HEK293 (cell line): ENCODE measurements around the gene MDGA2.

Experiments
- KLF10 ChIP-seq: fragments of 450-650 bp; IDR thresholded peaks from 2 replicates; pipeline ENCODE4 v1.5.1; 2018; ENCODE audit warnings: missing biosample characterization, mild to moderate bottlenecking, missing genetic modification characterization
- TCF7L2 ChIP-seq: IDR thresholded peaks from 2 replicates; pipeline ENCODE4 v1.6.1; 2011; ENCODE audit warnings: low read depth, mild to moderate bottlenecking, inconsistent platforms, low read length, moderate library complexity, borderline replicate concordance
- ZNF174 ChIP-seq: fragments of 450-650 bp; formaldehyde crosslinking; IDR thresholded peaks from 2 replicates; pipeline ENCODE4 v1.5.0; 2017; ENCODE audit warnings: missing biosample characterization, mild to moderate bottlenecking, missing genetic modification characterization
- TF ChIP-seq, protein P1 (sequence below): fragments of 450-650 bp; formaldehyde crosslinking; IDR thresholded peaks from 2 replicates; pipeline ENCODE4 v1.5.1; 2016; ENCODE audit warnings: missing biosample characterization, missing genetic modification characterization
- TF ChIP-seq, protein P2 (sequence below): fragments of 450-650 bp; formaldehyde crosslinking; IDR thresholded peaks from 2 replicates; pipeline ENCODE4 v1.5.1; 2016; ENCODE audit warnings: missing biosample characterization, missing genetic modification characterization, borderline replicate concordance
- TF ChIP-seq, protein P3 (sequence below): sonication (generic); formaldehyde crosslinking; IDR thresholded peaks from 2 replicates; pipeline ENCODE4 v1.8.1; 2022; ENCODE audit warnings: mild to moderate bottlenecking, moderate library complexity, missing genetic modification reagents

- TF ChIP-seq, protein P1, sequence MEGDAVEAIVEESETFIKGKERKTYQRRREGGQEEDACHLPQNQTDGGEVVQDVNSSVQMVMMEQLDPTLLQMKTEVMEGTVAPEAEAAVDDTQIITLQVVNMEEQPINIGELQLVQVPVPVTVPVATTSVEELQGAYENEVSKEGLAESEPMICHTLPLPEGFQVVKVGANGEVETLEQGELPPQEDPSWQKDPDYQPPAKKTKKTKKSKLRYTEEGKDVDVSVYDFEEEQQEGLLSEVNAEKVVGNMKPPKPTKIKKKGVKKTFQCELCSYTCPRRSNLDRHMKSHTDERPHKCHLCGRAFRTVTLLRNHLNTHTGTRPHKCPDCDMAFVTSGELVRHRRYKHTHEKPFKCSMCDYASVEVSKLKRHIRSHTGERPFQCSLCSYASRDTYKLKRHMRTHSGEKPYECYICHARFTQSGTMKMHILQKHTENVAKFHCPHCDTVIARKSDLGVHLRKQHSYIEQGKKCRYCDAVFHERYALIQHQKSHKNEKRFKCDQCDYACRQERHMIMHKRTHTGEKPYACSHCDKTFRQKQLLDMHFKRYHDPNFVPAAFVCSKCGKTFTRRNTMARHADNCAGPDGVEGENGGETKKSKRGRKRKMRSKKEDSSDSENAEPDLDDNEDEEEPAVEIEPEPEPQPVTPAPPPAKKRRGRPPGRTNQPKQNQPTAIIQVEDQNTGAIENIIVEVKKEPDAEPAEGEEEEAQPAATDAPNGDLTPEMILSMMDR (tag by site-specific recombination) = no peak
- TF ChIP-seq, protein P2, sequence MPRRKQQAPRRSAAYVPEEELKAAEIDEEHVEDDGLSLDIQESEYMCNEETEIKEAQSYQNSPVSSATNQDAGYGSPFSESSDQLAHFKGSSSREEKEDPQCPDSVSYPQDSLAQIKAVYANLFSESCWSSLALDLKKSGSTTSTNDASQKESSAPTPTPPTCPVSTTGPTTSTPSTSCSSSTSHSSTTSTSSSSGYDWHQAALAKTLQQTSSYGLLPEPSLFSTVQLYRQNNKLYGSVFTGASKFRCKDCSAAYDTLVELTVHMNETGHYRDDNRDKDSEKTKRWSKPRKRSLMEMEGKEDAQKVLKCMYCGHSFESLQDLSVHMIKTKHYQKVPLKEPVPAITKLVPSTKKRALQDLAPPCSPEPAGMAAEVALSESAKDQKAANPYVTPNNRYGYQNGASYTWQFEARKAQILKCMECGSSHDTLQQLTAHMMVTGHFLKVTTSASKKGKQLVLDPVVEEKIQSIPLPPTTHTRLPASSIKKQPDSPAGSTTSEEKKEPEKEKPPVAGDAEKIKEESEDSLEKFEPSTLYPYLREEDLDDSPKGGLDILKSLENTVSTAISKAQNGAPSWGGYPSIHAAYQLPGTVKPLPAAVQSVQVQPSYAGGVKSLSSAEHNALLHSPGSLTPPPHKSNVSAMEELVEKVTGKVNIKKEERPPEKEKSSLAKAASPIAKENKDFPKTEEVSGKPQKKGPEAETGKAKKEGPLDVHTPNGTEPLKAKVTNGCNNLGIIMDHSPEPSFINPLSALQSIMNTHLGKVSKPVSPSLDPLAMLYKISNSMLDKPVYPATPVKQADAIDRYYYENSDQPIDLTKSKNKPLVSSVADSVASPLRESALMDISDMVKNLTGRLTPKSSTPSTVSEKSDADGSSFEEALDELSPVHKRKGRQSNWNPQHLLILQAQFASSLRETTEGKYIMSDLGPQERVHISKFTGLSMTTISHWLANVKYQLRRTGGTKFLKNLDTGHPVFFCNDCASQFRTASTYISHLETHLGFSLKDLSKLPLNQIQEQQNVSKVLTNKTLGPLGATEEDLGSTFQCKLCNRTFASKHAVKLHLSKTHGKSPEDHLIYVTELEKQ (tag by site-specific recombination) = no peak
- TF ChIP-seq TCF7L2 (no peak), KLF10 (tag by site-specific recombination) (no peak), ZNF174 (no peak)
- TF ChIP-seq, protein P3, sequence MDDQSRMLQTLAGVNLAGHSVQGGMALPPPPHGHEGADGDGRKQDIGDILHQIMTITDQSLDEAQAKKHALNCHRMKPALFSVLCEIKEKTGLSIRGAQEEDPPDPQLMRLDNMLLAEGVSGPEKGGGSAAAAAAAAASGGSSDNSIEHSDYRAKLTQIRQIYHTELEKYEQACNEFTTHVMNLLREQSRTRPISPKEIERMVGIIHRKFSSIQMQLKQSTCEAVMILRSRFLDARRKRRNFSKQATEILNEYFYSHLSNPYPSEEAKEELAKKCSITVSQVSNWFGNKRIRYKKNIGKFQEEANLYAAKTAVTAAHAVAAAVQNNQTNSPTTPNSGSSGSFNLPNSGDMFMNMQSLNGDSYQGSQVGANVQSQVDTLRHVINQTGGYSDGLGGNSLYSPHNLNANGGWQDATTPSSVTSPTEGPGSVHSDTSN (CRISPR knock-in tag) = no peak
Observed at GRCh38 chr14:47691829-47692228, 16.4 kb upstream of the MDGA2 start.
